IMR-90 (cell line): Measurements from ENCODE around the gene KCNJ6. TPM values are rescaled to one million over a fixed set of nuclear protein-coding genes. Genes with fewer than 3 reads are reported as not detected.

ENCODE experiments used
- ATAC-seq: fragments of 200-7000 bp; cut with Tn5 transposase; 2 replicates; pipeline ENCODE4 v1.9.1; 2020; ENCODE audit warnings: low read depth, mild to moderate bottlenecking, moderate library complexity
- BruUV-seq: library from RNA; stranded (reverse); fragments of 400-500 nt; replicated peaks from 2 replicates; lab custom pipeline; 2021; lab: Mats Ljungman, UMichigan
- CTCF ChIA-PET: fragments of 300-600 bp; formaldehyde crosslinking; extraction: SDS; loops from one replicate; lab custom pipeline; 2021; ENCODE audit warnings: antibody characterized with exemption; lab: Yijun Ruan, JAX
- POLR2A ChIA-PET: fragments of 300-600 bp; sonication (Branson Sonifier 250); formaldehyde crosslinking; loops from one replicate; lab custom pipeline; 2022; ENCODE audit warnings: antibody characterized with exemption; ENCODE audit not compliant: unreplicated experiment; lab: Charles Lee
- DNase-seq: peaks from one replicate; pipeline ENCODE4 v3.0.0; 2013
- H2AFZ ChIP-seq: replicated peaks from 2 replicates; pipeline ENCODE3; 2013; ENCODE audit warnings: low read length, mild to moderate bottlenecking; ENCODE audit not compliant: poor library complexity
- H2AK5ac ChIP-seq: 2 replicates; pipeline ENCODE4 v1.6.1; 2013; ENCODE audit warnings: low read depth, low read length, inconsistent platforms
- H2AK9ac ChIP-seq: replicated peaks from 2 replicates; pipeline ENCODE3; 2013; ENCODE audit warnings: mild to moderate bottlenecking, low read depth, low read length, moderate library complexity; ENCODE audit not compliant: poor library complexity
- H2BK120ac ChIP-seq: 2 replicates; pipeline ENCODE4 v1.6.1; 2013; ENCODE audit warnings: low read depth, low read length, inconsistent platforms
- H2BK15ac ChIP-seq: 3 replicates; pipeline ENCODE4 v1.6.1; 2013; ENCODE audit warnings: low read depth, low read length, inconsistent platforms
- H2BK20ac ChIP-seq: 2 replicates; pipeline ENCODE4 v1.6.1; 2013; ENCODE audit warnings: low read depth, mild to moderate bottlenecking, inconsistent platforms, low read length, moderate library complexity
- H2BK5ac ChIP-seq: 2 replicates; pipeline ENCODE4 v1.6.1; 2013; ENCODE audit warnings: mild to moderate bottlenecking, low read depth, low read length, inconsistent platforms; ENCODE audit not compliant: poor library complexity, severe bottlenecking
- H3K14ac ChIP-seq: replicated peaks from 2 replicates; pipeline ENCODE4 v1.6.1; 2013; ENCODE audit warnings: low read depth, low read length, inconsistent platforms
- H3K18ac ChIP-seq: 2 replicates; pipeline ENCODE4 v1.6.1; 2013; ENCODE audit warnings: low read depth, low read length, control low read depth
- H3K23ac ChIP-seq: 2 replicates; pipeline ENCODE4 v1.6.1; 2013; ENCODE audit warnings: low read depth, low read length, inconsistent platforms
- H3K27ac ChIP-seq: 2 replicates; pipeline ENCODE4 v1.5.1; 2013; ENCODE audit warnings: mild to moderate bottlenecking, control low read depth, low read length; ENCODE audit not compliant: insufficient read depth
- H3K27me3 ChIP-seq: 2 replicates; pipeline ENCODE4 v1.6.1; 2013; ENCODE audit warnings: low read length; ENCODE audit not compliant: control insufficient read depth, insufficient read depth
- H3K36me3 ChIP-seq: 2 replicates; pipeline ENCODE4 v1.6.1; 2013; ENCODE audit warnings: low read length, mixed read lengths; ENCODE audit not compliant: control insufficient read depth, insufficient read depth
- H3K4ac ChIP-seq: 2 replicates; pipeline ENCODE4 v1.6.1; 2013; ENCODE audit warnings: low read depth, low read length, inconsistent platforms
- H3K4me1 ChIP-seq: 2 replicates; pipeline ENCODE4 v1.6.1; 2013; ENCODE audit warnings: low read length, mixed read lengths; ENCODE audit not compliant: control insufficient read depth, insufficient read depth
- H3K4me2 ChIP-seq: 2 replicates; pipeline ENCODE4 v1.6.1; 2013; ENCODE audit warnings: low read depth, mild to moderate bottlenecking, control low read depth, low read length, moderate library complexity
- H3K4me3 ChIP-seq: 2 replicates; pipeline ENCODE4 v1.5.1; 2013; ENCODE audit warnings: low read depth, mild to moderate bottlenecking, control low read depth, low read length, moderate library complexity; ENCODE audit not compliant: insufficient read depth
- H3K56ac ChIP-seq: 2 replicates; pipeline ENCODE4 v1.6.1; 2013; ENCODE audit warnings: low read length, inconsistent platforms; ENCODE audit not compliant: insufficient read depth; ENCODE audit errors: extremely low read depth
- H3K79me1 ChIP-seq, 2 experiments: 2 replicates each; pipeline ENCODE4 v1.6.1; 2013; ENCODE audit warnings: low read length in 2 of 2, inconsistent platforms in 1 of 2, low read depth in 1 of 2
- H3K9ac ChIP-seq: 2 replicates; pipeline ENCODE4 v1.6.1; 2013; ENCODE audit warnings: low read depth, low read length, control low read depth
- H3K9me1 ChIP-seq: 2 replicates; pipeline ENCODE4 v1.6.1; 2013; ENCODE audit warnings: low read length, inconsistent platforms; ENCODE audit not compliant: insufficient read depth
- H3K9me3 ChIP-seq: 2 replicates; pipeline ENCODE4 v1.6.1; 2013; ENCODE audit warnings: low read length; ENCODE audit not compliant: control insufficient read depth, insufficient read depth
- H4K20me1 ChIP-seq: 2 replicates; pipeline ENCODE4 v1.6.1; 2013; ENCODE audit warnings: low read length, inconsistent platforms; ENCODE audit not compliant: insufficient read depth
- H4K5ac ChIP-seq: 2 replicates; pipeline ENCODE4 v1.6.1; 2013; ENCODE audit warnings: mild to moderate bottlenecking, low read depth, low read length, control low read depth
- H4K8ac ChIP-seq, 2 experiments: 2 replicates each; pipeline ENCODE4 v1.6.1; 2013; ENCODE audit warnings: low read depth in 2 of 2, low read length in 2 of 2, control low read depth in 1 of 2, inconsistent platforms in 1 of 2
- H4K91ac ChIP-seq: 2 replicates; pipeline ENCODE4 v1.6.1; 2013; ENCODE audit warnings: low read depth, low read length, inconsistent platforms; ENCODE audit not compliant: insufficient read depth
- BHLHE40 ChIP-seq: fragments of 150-350 bp; IDR thresholded peaks from 2 replicates; pipeline ENCODE4 v1.6.1; 2016; ENCODE audit warnings: mild to moderate bottlenecking, low read depth, low read length
- CEBPB ChIP-seq: IDR thresholded peaks from 2 replicates; pipeline ENCODE4 v1.6.1; 2012; ENCODE audit warnings: low read depth, low read length, improper control_type of control experiment
- CHD1 ChIP-seq: IDR thresholded peaks from 2 replicates; pipeline ENCODE4 v1.6.1; 2012; ENCODE audit warnings: low read depth, low read length, improper control_type of control experiment
- CTCF ChIP-seq: conservative IDR thresholded peaks from 2 replicates; pipeline ENCODE4 v1.5.1; 2012; ENCODE audit warnings: mild to moderate bottlenecking, low read depth, low read length, improper control_type of control experiment
- ELK1 ChIP-seq: fragments of 150-350 bp; IDR thresholded peaks from 2 replicates; pipeline ENCODE4 v1.6.1; 2016; ENCODE audit warnings: low read depth, mild to moderate bottlenecking, low read length, moderate library complexity, borderline replicate concordance
- FOS ChIP-seq: fragments of 150-350 bp; IDR thresholded peaks from 2 replicates; pipeline ENCODE4 v1.6.1; 2016; ENCODE audit warnings: low read depth, low read length
- MAFK ChIP-seq: IDR thresholded peaks from 2 replicates; pipeline ENCODE4 v1.6.1; 2012; ENCODE audit warnings: low read depth, low read length, improper control_type of control experiment
- MAZ ChIP-seq: IDR thresholded peaks from 2 replicates; pipeline ENCODE4 v1.6.1; 2012; ENCODE audit warnings: low read depth, mild to moderate bottlenecking, low read length, improper control_type of control experiment, moderate library complexity, borderline replicate concordance
- MXI1 ChIP-seq: IDR thresholded peaks from 2 replicates; pipeline ENCODE4 v1.6.1; 2012; ENCODE audit warnings: low read depth, mild to moderate bottlenecking, low read length, moderate library complexity, borderline replicate concordance
- NFE2L2 ChIP-seq: fragments of 150-350 bp; IDR thresholded peaks from 2 replicates; pipeline ENCODE4 v1.6.1; 2016; ENCODE audit warnings: low read depth, mild to moderate bottlenecking, low read length
- POLR2A ChIP-seq: IDR thresholded peaks from 2 replicates; pipeline ENCODE4 v1.6.1; 2012; ENCODE audit warnings: mild to moderate bottlenecking, low read depth, low read length
- RAD21 ChIP-seq: IDR thresholded peaks from 2 replicates; pipeline ENCODE4 v1.6.1; 2012; ENCODE audit warnings: low read length, improper control_type of control experiment
- RCOR1 ChIP-seq: IDR thresholded peaks from 2 replicates; pipeline ENCODE4 v1.6.1; 2012; ENCODE audit warnings: mild to moderate bottlenecking, low read length, improper control_type of control experiment; ENCODE audit not compliant: insufficient replicate concordance
- RFX5 ChIP-seq: IDR thresholded peaks from 2 replicates; pipeline ENCODE4 v1.8.0; 2012; ENCODE audit warnings: low read depth, mild to moderate bottlenecking, low read length, moderate library complexity
- SMC3 ChIP-seq: fragments of 150-350 bp; IDR thresholded peaks from 2 replicates; pipeline ENCODE4 v1.6.1; 2016; ENCODE audit warnings: low read depth, mild to moderate bottlenecking, antibody characterized with exemption, low read length, moderate library complexity
- USF2 ChIP-seq: fragments of 150-350 bp; IDR thresholded peaks from 2 replicates; pipeline ENCODE4 v1.6.1; 2017; ENCODE audit warnings: mild to moderate bottlenecking, antibody characterized with exemption, low read length, low read depth
- WGBS, 2 experiments: methylation state at CpG; one replicate each; pipeline versions ENCODE4 v1.1.5 to v1.1.7; 2013; ENCODE audit warnings: missing lambda C conversion rate in 2 of 2; ENCODE audit not compliant: insufficient read length in 1 of 2; ENCODE audit errors: extremely low coverage in 2 of 2; 5-methylcytosine and 5-hydroxymethylcytosine counted together
- dilution Hi-C: fragments of 300-500 bp; cut with HindIII; formaldehyde crosslinking; loops from one replicate; pipeline ENCODE4 v1.14.3; 2018; ENCODE audit warnings: low sequenced_read_pairs; ENCODE audit not compliant: unreplicated experiment
- in situ Hi-C: fragments of 300-500 bp; cut with MboI; formaldehyde crosslinking; loops from 3 replicates; pipeline ENCODE4 v1.14.3; 2019; ENCODE audit warnings: low sequenced_read_pairs, inconsistent platforms, mixed read lengths
- intact Hi-C: fragments of 100-400 bp; cut with micrococcal nuclease; formaldehyde crosslinking; loops from 2 replicates; pipeline ENCODE4 v1.10.0; 2022
- polyA plus RNA-seq, 3 experiments: library from polyadenylated mRNA; depleted of rRNA; stranded (reverse); fragments of >200 nt; gene quantifications; 2 replicates each; pipeline ENCODE4 v1.2.3, GENCODE V29; 2012; ENCODE audit warnings: low replicate concordance in 1 of 3
- total RNA-seq: library from RNA; depleted of rRNA; stranded (reverse); fragments of >200 nt; gene quantifications from 2 replicates; pipeline ENCODE4 v1.2.3, GENCODE V29; 2012

KCNJ6 gene
- total and polyA plus RNA-seq, 2 of the 4 experiments (the other 2 are of a cell fraction) = under 0.01 to 0.02 TPM

GRCh38 chr21:37821092-37821491, 95.2 kb downstream of the KCNJ6 start:
- H4K8ac ChIP-seq = no peak overlapping the region
- no peaks in the 10 kb centered on the region for H3K9me3 ChIP-seq
- CTCF ChIA-PET = no interaction called here
- no CpG with 5 or more reads among the region's 2 CpGs for WGBS, 2 experiments
- TF ChIP-seq RFX5 (no peak), ELK1 (no peak), BHLHE40 (no peak), USF2 (no peak), RCOR1 (no peak), SMC3 (no peak), POLR2A (no peak), MAZ (no peak), MXI1 (no peak), RAD21 (no peak), MAFK (no peak), FOS (no peak), CTCF (no peak), NFE2L2 (no peak), CHD1 (no peak), CEBPB (no peak)
- in situ Hi-C loops (no loop called here), dilution Hi-C loops (no loop called here), intact Hi-C loops (no loop called here)
- H2AK5ac ChIP-seq = no peak overlapping the region
- H2BK15ac ChIP-seq = no peak overlapping the region
- no peak overlapping the region for H2BK120ac ChIP-seq
- no peak overlapping the region for H3K4me2 ChIP-seq
- H2AFZ ChIP-seq = no peak overlapping the region
- H3K14ac ChIP-seq = no peak overlapping the region
- H3K9me1 ChIP-seq = peaks cover 5% of the 10 kb centered on the region; the same call in 1 of the 2 replicates
- H3K4me3 ChIP-seq = no peak overlapping the region
- no TSS peak for BruUV-seq
- no peaks in the 10 kb centered on the region for H3K36me3 ChIP-seq
- H3K23ac ChIP-seq = no peak overlapping the region
- H4K91ac ChIP-seq = no peak overlapping the region
- H3K56ac ChIP-seq = no peak overlapping the region
- DNase-seq = no peak
- ATAC-seq = no peak
- no peaks in the 10 kb centered on the region for H3K27me3 ChIP-seq
- H2BK5ac ChIP-seq = no peak overlapping the region
- H3K9ac ChIP-seq = no peak overlapping the region
- peaks cover 9% of the 10 kb centered on the region for H3K4me1 ChIP-seq
- H3K18ac ChIP-seq = no peak overlapping the region
- no peaks in the 10 kb centered on the region for H4K20me1 ChIP-seq
- H4K5ac ChIP-seq = no peak overlapping the region
- POLR2A ChIA-PET = no interaction called here
- no peak overlapping the region for H3K4ac ChIP-seq
- no peak overlapping the region for H3K27ac ChIP-seq
- H3K79me1 ChIP-seq = no peaks in the 10 kb centered on the region
- H2BK20ac ChIP-seq = no peak overlapping the region
- no peak overlapping the region for H2AK9ac ChIP-seq
